OCI-LY7 (cell line): Measurements from ENCODE around the gene RGS17.

ENCODE experiments used
- EZH2phosphoT487 ChIP-seq: fragments of 200-600 bp; sonication (generic); IDR thresholded peaks from 2 replicates; pipeline ENCODE4 v1.6.1; 2018; ENCODE audit warnings: low read depth, borderline replicate concordance, mild to moderate bottlenecking, mixed run types, antibody characterized with exemption, low read length, moderate library complexity, mixed read lengths
- TF ChIP-seq, protein P1 (sequence below): fragments of 200-600 bp; sonication (generic); conservative IDR thresholded peaks from 2 replicates; pipeline ENCODE4 v1.5.1; 2014; ENCODE audit warnings: mild to moderate bottlenecking, antibody characterized with exemption, low read length, moderate library complexity, mixed read lengths

DNA sequence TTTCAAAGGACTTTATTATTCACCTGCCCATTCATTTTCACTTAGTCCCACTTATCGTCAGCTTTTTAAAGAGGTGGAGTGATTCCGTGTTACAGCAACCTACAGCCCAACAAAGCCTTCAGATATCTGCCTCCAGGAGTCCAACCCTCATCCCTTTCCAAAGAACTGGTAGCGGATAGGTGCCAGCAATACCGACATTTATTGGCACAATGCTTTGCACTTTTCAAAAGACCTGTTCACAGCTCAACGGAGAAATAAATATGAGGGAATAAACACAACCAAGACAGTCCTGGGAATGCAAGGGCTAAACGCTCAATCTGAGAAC lies 127.8 kb downstream of the RGS17 start:
- TF ChIP-seq, protein P1, sequence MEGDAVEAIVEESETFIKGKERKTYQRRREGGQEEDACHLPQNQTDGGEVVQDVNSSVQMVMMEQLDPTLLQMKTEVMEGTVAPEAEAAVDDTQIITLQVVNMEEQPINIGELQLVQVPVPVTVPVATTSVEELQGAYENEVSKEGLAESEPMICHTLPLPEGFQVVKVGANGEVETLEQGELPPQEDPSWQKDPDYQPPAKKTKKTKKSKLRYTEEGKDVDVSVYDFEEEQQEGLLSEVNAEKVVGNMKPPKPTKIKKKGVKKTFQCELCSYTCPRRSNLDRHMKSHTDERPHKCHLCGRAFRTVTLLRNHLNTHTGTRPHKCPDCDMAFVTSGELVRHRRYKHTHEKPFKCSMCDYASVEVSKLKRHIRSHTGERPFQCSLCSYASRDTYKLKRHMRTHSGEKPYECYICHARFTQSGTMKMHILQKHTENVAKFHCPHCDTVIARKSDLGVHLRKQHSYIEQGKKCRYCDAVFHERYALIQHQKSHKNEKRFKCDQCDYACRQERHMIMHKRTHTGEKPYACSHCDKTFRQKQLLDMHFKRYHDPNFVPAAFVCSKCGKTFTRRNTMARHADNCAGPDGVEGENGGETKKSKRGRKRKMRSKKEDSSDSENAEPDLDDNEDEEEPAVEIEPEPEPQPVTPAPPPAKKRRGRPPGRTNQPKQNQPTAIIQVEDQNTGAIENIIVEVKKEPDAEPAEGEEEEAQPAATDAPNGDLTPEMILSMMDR, result no peak
- no peak for TF ChIP-seq EZH2phosphoT487
